ENCODE data around the gene NTF4. TPM values are rescaled to one million over a fixed set of nuclear protein-coding genes. Genes with fewer than 3 reads are reported as not detected.
"Not testable (repeated sequence)": the region's sequence is repeated elsewhere in the genome, so short reads cannot be mapped to it uniquely, and the experiment has no call there.

NTF4 gene
- total and polyA plus RNA-seq, 2 of the 13 experiments (the other 11 are each of a cell fraction or from before 2014, with no cell fraction given), result not detected

GRCh38 chr19:49042177-49042576 is 22.4 kb downstream of the NTF4 start:
- Histone ChIP-seq H3K9ac (ENCODE audit: insufficient read depth, low read depth, low read length) (no peak overlapping the region), H3K4me2 (ENCODE audit: low read depth, low read length) (no peak overlapping the region), H3K27me3 (ENCODE audit: control insufficient read depth in 1 of 2, insufficient read depth in 2 of 2, low read length in 2 of 2) (peaks cover 1 to 5% of the 10 kb centered on the region in 2 experiments; a peak in 2 of 5 replicates), H2AFZ (ENCODE audit: low read length) (no peak overlapping the region), H3K79me2 (ENCODE audit: insufficient read depth, low read length) (no peaks in the 10 kb centered on the region), H4K20me1 (ENCODE audit: insufficient read depth, low read length) (no peaks in the 10 kb centered on the region), H3K4me3 (replicated peaks in 1 of 3; ENCODE audit: insufficient read depth in 1 of 3, low read depth in 2 of 3, low read length in 3 of 3) (no peak overlapping the region), H3K27ac (ENCODE audit: extremely low read length, insufficient read depth, low read length) (no peak overlapping the region), H3K4me1 (ENCODE audit: insufficient read depth, low read length) (no peaks in the 10 kb centered on the region), H3K9me3 (ENCODE audit: low read length) (no peaks in the 10 kb centered on the region), H3K36me3 (replicated peaks in 1 of 2; ENCODE audit: control insufficient read depth in 1 of 2, insufficient read depth in 2 of 2, low read length in 2 of 2) (no peaks in the 10 kb centered on the region)
- CTCF ChIA-PET (ENCODE audit: low intra/inter-chr PET ratio, low total read pairs), result no interaction called here
- TF ChIP-seq ARHGAP35 (CRISPR knock-in tag; IDR thresholded peaks at IDR 0.05; ENCODE audit: borderline replicate concordance) (no peak), ZFP36L2 (CRISPR knock-in tag; IDR thresholded peaks at IDR 0.05) (no peak), ZNF10 (CRISPR knock-in tag; IDR thresholded peaks at IDR 0.05; ENCODE audit: borderline replicate concordance, low read depth) (no peak), TEAD2 (CRISPR knock-in tag; IDR thresholded peaks at IDR 0.05) (no peak), ZNF264 (CRISPR knock-in tag; IDR thresholded peaks at IDR 0.05) (no peak), ATF1 (CRISPR knock-in tag; IDR thresholded peaks at IDR 0.05) (no peak), FOXA1 (IDR thresholded peaks at IDR 0.05) (no peak), FOXA1 (CRISPR knock-in tag; IDR thresholded peaks at IDR 0.05) (no peak), NR0B2 (CRISPR knock-in tag; IDR thresholded peaks at IDR 0.05) (no peak), ELK4 (CRISPR knock-in tag; IDR thresholded peaks at IDR 0.05; ENCODE audit: borderline replicate concordance) (no peak), XBP1 (CRISPR knock-in tag; IDR thresholded peaks at IDR 0.05) (no peak)
- FAIRE-seq, result no peak
- intact Hi-C loops (cut with micrococcal nuclease; ENCODE audit: unreplicated experiment) (no loop called here), in situ Hi-C loops (cut with HindIII; ENCODE audit: extremely low pct_ligation_motif_present, low pct_unique_long_range_greater_than_20kb) (no loop called here)
- WGBS (ENCODE audit: low lambda C conversion rate), result 4% methylated on average over 10 of the region's 17 CpGs
- ATAC-seq, result no peak
- POLR2A ChIA-PET, result no interaction called here
- DNase-seq (ENCODE audit: low spot score), result no peak
- no TSS peak for BruUV-seq (replicated peaks)

GRCh38 chr19:49039736-49040135 is 24.9 kb downstream of the NTF4 start:
- H3K4me2 ChIP-seq (ENCODE audit: low read depth, low read length); H3K9me3 ChIP-seq (ENCODE audit: low read length); H3K4me3 ChIP-seq (replicated peaks in 1 of 3; ENCODE audit: insufficient read depth in 1 of 3, low read depth in 2 of 3, low read length in 3 of 3); H3K27me3 ChIP-seq (ENCODE audit: control insufficient read depth in 1 of 2, insufficient read depth in 2 of 2, low read length in 2 of 2); BruUV-seq (replicated peaks); FAIRE-seq; H3K36me3 ChIP-seq (replicated peaks in 1 of 2; ENCODE audit: control insufficient read depth in 1 of 2, insufficient read depth in 2 of 2, low read length in 2 of 2); CTCF ChIA-PET (ENCODE audit: low intra/inter-chr PET ratio, low total read pairs); DNase-seq (ENCODE audit: low spot score); in situ Hi-C loops (cut with HindIII; ENCODE audit: extremely low pct_ligation_motif_present, low pct_unique_long_range_greater_than_20kb); ATAC-seq; H2AFZ ChIP-seq (ENCODE audit: low read length); H3K27ac ChIP-seq (ENCODE audit: extremely low read length, insufficient read depth, low read length); H3K79me2 ChIP-seq (ENCODE audit: insufficient read depth, low read length); H3K9ac ChIP-seq (ENCODE audit: insufficient read depth, low read depth, low read length); intact Hi-C loops (cut with micrococcal nuclease; ENCODE audit: unreplicated experiment); POLR2A ChIA-PET; H4K20me1 ChIP-seq (ENCODE audit: insufficient read depth, low read length); H3K4me1 ChIP-seq (ENCODE audit: insufficient read depth, low read length): not testable (repeated sequence)
- WGBS (ENCODE audit: low lambda C conversion rate), result 23% methylated on average over 4 of the region's 9 CpGs

All from HepG2 (cell line).